ENCODE measurements around the gene ZNF566.

- TF ChIP-seq POLR2AphosphoS5 (IDR thresholded peaks at IDR 0.05) (no peak), POLR2A (IDR thresholded peaks at IDR 0.05) (no peak)
- TF ChIP-seq, protein P1, sequence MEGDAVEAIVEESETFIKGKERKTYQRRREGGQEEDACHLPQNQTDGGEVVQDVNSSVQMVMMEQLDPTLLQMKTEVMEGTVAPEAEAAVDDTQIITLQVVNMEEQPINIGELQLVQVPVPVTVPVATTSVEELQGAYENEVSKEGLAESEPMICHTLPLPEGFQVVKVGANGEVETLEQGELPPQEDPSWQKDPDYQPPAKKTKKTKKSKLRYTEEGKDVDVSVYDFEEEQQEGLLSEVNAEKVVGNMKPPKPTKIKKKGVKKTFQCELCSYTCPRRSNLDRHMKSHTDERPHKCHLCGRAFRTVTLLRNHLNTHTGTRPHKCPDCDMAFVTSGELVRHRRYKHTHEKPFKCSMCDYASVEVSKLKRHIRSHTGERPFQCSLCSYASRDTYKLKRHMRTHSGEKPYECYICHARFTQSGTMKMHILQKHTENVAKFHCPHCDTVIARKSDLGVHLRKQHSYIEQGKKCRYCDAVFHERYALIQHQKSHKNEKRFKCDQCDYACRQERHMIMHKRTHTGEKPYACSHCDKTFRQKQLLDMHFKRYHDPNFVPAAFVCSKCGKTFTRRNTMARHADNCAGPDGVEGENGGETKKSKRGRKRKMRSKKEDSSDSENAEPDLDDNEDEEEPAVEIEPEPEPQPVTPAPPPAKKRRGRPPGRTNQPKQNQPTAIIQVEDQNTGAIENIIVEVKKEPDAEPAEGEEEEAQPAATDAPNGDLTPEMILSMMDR (IDR thresholded peaks at IDR 0.05): no peak
These were observed 37.2 kb upstream of the ZNF566 start for GRCh38 chr19:36526581-36526980.
